K562 treated with DMSO at 1 percent for 4 hours (cell line): Measurements from ENCODE around the gene TBXT. TPM values are rescaled to one million over a fixed set of nuclear protein-coding genes. Genes with fewer than 3 reads are reported as not detected.

ENCODE experiments used
- total RNA-seq: library from RNA; unstranded; fragments of 300-600 nt; gene quantifications from 2 replicates; pipeline ENCODE4 v1.2.3, GENCODE V29; 2022; ENCODE audit not compliant: insufficient read depth

TBXT gene
- total RNA-seq, result not detected in 2 replicates

GRCh38 chr6:166167801-166168615 is at the start of gene TBXT:
Gene TBXT (minus strand): TSS chr6:166167851. CDS start chr6:166167591, 260 bp downstream.

Other genes with a start within 250 kb of the TBXT start
- gene PRR18, start 140.5 kb upstream of the TBXT start, total RNA-seq, result not detected in 2 replicates
- 73.6 and 86.2 TPM in 2 replicates for gene SFT2D1, start 174.7 kb upstream of the TBXT start, total RNA-seq
- 72.0 and 81.8 TPM in 2 replicates for gene MPC1, start 215.1 kb upstream of the TBXT start, total RNA-seq